NCI-H1436 treated with DMSO at 0.1 percent for 48 hours (cell line): ENCODE results near the gene FHAD1.
"Not testable (repeated sequence)": the region's sequence is repeated elsewhere in the genome, so short reads cannot be mapped to it uniquely, and the experiment has no call there.

Experiments
- DNase-seq: peaks from one replicate; lab custom pipeline; 2025; lab: John Stamatoyannopoulos, UW

Gene FHAD1

DNA sequence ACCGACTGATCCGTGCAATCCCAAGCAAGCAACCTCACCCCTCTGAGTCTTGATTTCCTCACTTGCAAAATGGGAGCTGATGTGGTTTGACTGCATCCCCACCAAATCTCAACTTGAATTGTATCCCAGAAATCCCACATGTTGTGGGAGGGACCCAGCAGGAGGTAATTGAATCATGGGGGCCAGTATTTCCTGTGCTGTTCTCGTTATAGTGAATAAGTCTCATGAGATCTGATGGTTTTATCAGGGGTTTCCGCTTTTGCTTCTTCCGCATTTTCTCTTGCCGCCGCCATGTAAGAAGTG, 58.4 kb downstream of the FHAD1 start:
- DNase-seq = no peak

DNA sequence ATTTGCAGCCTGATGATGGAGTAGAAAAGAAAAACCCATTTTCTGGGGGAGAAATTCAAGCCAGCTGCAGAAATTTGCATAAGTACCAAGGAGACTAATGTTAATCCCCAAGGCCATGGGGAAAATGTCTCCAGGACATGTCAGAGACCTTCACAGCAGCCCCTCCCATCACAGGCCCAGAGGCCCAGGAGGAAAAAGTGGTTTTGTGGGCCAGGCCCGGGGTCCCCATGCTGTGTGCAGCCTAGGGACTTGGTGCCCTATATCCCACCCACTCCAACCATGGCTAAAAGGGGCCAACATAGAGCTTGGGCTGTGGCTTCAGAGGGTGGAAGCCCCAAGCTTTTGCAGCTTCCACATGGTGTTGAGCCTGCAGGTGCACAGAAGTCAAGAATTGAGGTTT, 59.3 kb downstream of the FHAD1 start:
- DNase-seq = not testable (repeated sequence)

DNA sequence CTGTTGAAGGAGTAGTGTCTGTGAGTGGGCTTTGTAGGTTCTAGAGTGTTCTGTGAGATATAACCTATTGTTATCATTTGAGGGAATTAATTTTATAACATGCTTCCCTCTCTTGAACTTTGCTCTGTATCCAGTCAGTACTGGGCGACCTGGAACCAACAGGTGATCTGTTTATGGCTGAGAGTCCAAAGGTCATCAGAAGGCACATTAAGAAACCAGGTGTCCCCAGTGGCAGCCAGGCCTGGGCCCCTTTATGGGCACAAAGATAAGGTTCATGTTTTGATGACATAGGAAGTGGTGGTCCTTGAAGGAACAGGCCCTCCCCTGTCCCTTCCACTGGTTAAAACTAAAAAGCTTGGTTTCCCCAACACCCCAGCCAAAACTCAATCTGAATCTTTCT, 61.1 kb downstream of the FHAD1 start:
- no peak for DNase-seq

DNA sequence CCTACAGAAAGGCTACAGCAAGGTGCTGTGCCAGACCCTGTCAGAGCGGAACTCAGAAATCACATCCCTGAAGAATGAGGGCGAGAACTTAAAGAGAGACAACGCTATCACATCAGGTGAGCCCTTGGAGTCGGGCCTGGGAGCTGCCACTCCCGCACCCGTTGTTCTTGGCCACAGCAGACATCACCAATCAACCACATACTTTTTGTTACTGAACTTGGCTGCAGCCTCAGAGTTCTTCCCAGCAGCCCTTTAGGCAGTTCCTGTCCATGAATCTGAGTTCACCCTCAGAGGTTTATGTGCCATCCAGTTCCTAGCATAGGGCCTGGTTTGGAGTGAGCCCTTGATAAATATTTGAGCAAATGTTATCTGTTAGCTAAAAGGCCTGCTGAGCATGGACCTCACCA, 61.6 kb downstream of the FHAD1 start:
- DNase-seq = no peak

DNA sequence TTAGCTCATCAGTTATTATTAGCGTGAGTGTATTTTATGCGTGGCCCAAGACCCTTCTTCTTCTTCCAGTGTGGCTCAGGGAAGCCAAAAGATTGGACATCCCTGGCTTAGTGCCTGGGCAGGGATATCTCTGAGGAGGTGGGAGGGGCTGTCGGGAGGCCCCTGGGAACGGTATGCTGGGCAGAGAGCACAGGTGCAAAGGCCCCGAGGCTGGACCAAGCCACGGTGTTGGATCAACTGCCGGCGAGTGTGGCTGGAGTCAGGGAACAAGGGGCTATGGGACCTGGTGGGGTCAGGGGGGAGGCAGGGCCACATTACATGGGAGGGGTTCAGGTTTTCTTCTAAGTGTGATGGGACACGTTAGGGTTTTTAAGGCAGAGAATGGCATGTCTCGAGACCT, 62.7 kb downstream of the FHAD1 start:
- DNase-seq = no peak

GRCh38 chr1:15310544-15310943, 63.5 kb downstream of the FHAD1 start:
- no peak for DNase-seq

- no peak for DNase-seq
Observed at GRCh38 chr1:15311122-15311822, 64.2 kb downstream of the FHAD1 start.

GRCh38 chr1:15311880-15312279, 64.9 kb downstream of the FHAD1 start:
- DNase-seq = no peak

DNA sequence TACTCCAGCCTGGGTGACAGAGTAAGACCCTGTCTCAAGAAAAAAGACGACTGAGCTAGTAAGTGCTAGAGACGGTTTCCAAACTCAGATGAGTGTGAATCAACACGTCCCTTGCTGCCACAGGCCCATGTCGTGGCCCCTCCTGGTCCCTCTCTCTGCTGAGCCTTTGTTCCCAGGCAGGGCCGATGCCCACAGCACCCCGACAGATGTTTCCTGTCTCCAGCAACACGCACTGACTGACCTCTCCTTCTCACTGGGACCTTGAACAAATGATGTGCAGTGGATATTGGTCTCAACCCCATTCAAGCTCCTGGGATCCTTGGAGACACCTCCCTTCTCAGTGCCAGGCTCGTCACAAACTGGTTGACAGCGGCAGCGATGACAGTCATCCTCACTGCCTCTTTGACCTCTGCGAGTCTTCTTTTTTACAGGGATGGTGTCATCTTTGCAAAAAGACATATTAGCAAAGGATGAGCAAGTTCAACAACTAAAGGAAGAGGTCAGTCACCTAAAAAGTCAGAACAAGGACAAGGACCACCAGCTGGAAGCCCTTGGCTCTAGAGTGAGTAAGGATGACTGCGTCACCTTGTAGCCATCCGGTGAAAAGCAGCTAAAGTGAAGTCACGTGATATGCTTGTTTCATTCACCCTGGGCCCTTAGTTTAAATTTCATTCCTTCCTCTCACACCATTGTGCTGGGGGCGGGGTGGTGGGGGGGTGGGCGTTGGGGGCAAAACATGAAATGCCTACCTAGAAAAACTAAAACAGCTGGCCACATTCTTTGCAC, 65.8 kb downstream of the FHAD1 start:
- DNase-seq = no peak

- no peak for DNase-seq
Observed at GRCh38 chr1:15314328-15315281, 67.6 kb downstream of the FHAD1 start.

DNA sequence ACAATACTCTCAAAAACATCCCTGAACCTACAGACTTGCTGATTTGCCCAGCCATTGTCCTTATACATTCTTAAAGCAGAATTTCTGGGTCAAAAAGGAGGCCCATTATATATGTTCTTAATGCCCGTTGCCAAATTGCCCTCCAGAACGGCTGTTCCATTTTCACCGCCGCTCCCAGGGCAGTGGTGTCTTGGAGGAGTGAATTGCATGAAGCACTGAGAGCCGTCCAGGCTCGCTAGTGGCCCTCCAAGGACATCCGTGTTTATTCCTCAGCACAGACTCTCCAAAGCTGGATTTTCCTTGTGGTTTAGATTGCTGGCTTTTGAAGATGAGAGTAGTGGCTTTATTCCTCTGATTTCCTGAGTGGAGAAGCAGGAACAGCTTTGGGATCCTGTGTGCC, 68.8 kb downstream of the FHAD1 start:
- no peak for DNase-seq

GRCh38 chr1:15316510-15316909, 69.5 kb downstream of the FHAD1 start:
- DNase-seq = no peak

DNA sequence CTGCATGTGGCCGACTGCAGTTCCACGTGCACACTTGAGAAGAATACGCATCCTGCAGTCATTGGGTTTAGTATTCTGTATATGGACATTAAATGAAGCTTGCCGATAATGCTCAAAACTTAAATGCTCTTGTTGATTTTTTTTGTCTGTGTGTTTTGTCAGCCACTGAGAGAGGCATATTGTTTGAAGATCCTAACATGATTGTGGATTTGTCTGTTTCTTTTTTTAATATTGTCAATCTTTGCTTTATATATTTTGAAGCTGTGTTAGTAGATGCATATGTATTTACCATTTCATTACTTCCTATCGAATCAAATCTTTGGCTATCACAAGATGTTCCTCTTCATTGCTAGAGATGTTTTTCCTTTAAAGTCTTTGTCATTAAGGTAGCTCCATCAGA, 73.2 kb downstream of the FHAD1 start:
- no peak for DNase-seq

- DNase-seq = no peak
Observed at GRCh38 chr1:15321601-15322000, 74.6 kb downstream of the FHAD1 start.

GRCh38 chr1:15322648-15323350, 75.8 kb downstream of the FHAD1 start:
- no peak for DNase-seq

GRCh38 chr1:15323351-15323988, 76.4 kb downstream of the FHAD1 start:
- DNase-seq = no peak

DNA sequence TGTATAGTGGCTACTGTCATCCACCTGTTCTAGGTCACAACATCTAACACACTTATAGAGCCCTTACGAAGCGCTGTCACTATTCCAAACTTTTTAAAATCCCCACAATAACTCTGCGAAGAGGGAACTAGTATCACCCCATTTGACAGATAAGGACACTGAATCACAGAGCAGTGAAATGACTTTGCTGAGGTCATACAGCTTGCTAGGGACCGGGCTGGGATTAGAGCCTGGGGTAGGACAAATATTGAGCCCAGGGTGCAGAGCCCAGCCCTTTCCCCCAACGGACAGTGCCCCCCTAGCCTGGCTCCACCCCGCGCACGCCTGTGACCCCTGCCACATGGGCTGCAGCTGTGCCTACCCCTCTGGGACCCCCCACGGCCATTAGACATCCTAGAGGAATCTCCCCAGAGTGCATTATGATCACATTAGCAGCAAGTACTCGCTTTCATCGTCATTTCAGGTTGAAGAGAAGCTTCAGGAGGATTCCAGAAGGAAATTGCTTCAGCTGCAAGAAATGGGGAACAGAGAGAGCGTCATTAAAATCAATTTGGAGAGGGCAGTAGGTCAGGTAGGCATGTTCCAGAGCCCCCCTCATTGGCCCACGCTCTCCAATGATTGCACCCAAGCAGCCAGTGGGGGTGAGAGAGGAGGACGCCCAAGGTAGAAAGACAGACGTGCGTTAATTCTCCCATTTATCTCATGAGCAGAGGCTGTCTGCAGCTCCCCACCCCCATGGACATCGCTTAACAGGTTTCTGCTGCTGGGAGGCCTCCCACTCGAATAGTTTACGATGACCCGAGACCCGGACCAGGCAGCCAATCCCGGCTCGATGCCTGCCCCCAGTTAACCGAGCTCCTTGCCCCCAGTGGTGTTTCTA, 77.2 kb downstream of the FHAD1 start:
- DNase-seq = no peak

GRCh38 chr1:15324869-15325335, 77.9 kb downstream of the FHAD1 start:
- DNase-seq = no peak

DNA sequence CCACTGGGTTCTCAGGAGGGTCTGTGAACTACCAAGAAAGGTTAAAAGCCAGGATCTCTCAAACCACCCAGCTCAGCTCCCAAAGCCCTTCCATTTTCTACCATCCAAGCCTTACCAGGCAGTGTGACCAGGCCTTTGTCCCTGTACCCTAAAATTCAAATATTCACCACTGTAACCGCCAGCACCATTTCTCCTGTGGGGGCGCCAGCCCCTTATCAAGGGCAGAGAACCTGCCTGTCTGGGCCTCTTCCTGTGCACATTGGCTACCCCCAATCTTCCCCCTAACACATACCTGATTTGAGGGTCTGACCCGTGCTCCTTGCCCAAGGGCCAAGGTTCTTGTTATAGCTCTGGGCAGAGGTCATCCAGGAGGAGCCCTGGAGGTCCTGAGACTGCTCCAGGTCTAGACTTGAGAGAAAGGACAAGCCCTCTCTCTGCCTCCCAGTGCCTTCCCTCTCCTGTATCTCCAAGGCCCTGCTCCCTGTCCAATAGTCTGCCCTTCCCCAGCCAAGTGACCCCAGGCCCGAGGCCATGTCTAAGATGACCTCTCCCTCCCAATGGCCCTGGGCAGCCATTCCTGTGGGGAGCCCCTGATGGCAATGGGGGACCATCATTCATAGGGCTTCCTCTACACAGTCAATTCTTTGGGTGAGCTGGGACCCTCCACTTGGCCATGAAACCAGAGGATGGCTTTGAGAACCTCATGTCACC, 78.5 kb downstream of the FHAD1 start:
- no peak for DNase-seq
